HG03045 (cell line): ENCODE measurements around the gene TRAP1.

Experiments used
- ATAC-seq: cut with Tn5 transposase; IDR thresholded peaks from one replicate; pipeline ENCODE4 v1.9.1; 2021; ENCODE audit warnings: mild to moderate bottlenecking, moderate library complexity; ENCODE audit not compliant: unreplicated experiment

The TRAP1 gene

DNA sequence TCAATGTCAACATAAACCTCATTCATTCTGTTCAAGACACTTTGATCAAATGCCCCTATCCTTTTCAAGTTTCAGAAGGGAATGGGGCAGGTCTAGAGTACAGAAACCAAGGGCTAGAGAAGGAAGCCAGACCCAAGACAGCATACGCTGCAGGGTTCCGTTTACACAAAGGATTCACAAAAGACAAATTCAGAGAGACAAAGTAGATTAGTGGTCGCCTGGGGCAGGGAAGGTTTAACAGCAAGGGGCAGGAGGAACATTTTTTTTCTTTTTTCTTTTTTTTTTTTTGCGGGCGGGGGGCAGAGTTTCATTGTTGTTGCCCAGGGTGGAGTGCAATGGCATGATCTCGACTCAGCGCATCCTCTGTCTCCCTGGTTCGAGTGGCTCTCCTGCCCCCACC lies 19.9 kb upstream of the TRAP1 start:
- no peak for ATAC-seq

GRCh38 chr16:3736116-3736515 lies 18.8 kb upstream of the TRAP1 start:
- ATAC-seq = no peak

- no peak for ATAC-seq
These were observed 18.2 kb upstream of the TRAP1 start for GRCh38 chr16:3735541-3735940.

- no peak for ATAC-seq
These were observed 17.5 kb upstream of the TRAP1 start for GRCh38 chr16:3734758-3735221.

DNA sequence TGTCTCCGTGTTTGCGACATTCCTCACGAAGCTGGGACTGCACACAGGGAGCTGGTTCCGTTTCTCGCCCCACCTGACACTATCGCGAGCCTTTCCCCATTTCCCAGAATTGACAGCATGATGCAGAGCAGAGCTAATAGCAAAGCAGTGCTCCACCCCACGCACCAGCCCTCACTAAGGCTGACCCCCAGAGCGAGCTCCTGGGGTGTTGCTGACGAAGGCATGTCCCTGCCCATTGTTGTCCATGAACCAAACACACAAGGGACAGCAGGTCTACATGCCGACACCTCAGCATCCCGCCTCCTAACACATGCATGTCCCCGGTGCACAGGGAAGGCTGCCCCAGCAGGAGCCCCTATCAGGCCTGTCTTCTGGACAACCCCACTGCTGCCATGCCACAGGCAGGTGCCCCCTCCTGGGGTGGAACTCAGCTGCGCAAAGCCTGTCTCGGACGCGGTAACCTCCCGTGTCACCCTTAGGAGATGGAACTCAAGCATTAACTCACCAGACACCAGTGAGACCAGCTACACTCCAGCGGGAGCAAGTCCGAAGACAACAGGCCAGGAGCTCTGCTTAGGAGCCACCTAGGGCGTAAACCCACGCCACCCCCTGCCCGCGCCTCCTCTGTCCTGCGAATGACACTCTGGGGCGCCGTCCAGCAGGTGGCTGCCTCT lies 16.9 kb upstream of the TRAP1 start:
- no peak for ATAC-seq

- no peak for ATAC-seq
These were observed 14.8 kb upstream of the TRAP1 start for GRCh38 chr16:3732171-3732570.

GRCh38 chr16:3731126-3731935 lies 14.0 kb upstream of the TRAP1 start:
- ATAC-seq = no peak

- ATAC-seq = no peak
These were observed 13.1 kb upstream of the TRAP1 start for GRCh38 chr16:3730161-3731125.

DNA sequence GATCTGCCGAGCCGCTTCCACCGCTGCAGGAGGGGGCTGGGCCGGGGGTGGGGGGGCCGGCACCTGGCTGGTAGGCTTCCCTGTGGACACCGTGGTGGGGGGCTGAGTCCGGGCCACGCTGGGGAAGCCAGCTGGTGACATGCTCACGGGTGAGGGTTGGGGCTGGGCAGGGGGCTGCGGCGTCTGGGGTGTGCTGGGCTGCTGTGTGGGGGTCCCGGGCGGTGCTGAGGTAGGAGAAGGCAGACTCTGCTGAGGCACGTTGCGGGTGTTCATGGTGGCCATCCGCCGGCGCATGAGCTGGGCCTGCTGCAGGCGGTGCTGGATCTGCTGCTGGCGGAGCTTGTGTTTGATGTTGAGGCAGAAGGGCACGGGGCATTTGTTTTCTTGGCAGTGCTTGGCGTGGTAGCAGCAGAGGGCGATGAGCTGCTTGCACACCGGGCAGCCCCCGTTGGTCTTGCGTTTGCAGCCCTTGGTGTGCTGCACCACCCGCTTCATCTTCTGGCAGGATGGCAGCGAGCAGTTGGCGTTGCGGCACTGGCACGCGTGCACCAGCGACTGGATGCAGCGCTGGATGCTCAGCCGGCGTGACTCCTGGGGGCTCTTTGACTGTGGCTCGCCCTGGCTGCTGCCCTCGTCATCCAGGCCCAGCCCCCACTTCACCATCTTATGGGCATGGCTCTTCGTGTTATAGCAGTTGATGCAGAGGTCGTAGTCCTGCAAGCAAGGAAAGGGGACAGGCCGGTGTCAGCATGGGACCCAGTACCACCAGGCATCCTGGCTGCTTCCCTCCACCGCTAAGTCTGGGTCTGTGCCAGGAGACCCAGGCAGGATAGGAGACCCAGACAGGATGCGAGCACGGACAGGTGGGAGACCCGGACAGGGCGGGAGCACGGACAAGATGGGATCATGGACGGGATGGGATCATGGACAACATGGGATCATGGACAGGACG lies 12.1 kb upstream of the TRAP1 start:
- no peak for ATAC-seq

DNA sequence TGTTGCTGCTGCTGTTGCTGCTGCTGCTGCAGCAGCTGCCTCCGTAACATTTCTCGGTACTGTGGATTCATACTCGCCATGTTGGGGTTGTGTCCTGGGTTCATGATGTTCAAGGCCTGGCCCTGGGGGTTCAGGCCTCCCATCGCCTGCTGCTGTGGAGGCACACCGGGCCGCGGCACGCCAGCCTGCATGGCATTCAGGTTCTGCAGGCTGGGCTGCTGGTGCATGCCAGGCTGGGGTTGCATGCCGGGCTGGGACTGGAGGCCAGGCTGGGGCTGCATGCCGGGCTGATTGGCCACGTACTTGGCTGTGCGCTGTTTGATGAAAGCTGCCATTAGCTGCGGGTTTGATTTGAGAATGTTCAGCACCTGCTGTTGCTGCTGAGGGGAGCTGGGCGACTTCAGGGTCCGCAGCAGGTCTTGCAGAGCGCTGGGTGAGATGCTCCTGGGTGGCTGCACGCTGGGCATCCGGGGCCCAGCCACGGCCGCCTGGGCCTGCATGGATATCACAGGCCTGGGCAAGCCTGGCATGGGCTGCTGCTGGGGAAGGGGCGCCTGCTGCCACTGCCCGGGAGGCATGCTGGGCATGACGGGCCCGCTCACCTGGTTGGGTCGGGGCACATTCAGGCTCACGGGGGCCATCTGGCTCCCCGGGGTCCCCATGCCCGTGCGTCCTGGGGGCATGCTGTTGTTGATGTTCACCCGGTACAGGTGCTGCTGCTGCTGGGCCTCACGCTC lies 11.3 kb upstream of the TRAP1 start:
- ATAC-seq = no peak

- ATAC-seq = no peak
These were observed 10.6 kb upstream of the TRAP1 start for GRCh38 chr16:3727806-3728381.

DNA sequence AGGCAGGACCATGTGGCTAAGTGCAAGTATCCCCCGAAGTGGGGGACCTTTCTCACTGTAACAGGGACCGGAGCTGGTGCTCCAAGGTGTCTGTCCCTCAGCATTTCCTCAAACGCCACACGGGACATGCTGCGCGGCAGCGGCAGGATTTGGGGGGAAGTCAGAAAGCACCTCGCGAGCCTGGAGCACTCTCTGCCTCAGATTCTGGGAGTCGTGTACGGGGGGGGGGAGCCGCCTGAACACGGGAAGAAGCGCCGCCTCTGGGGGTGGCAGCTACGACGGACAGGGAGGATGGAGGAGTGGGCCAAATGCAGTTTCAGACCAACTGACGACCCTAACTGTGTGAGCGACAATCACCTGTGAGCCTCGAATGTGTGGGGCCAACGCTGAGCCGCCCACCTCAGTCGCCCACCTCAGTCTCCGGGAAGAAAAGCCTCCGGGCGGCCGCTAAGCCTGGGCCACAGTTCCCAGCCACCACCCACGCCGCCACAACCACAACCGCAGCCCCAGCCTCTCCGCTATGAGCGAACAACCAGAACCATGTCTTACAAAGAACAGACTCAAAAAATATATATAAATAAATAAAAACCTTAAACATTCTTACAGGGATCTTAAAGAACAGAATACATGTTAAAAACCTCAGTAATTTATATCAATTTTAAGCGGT lies 8.8 kb upstream of the TRAP1 start:
- ATAC-seq = no peak

GRCh38 chr16:3725276-3725675 lies 8.0 kb upstream of the TRAP1 start:
- no peak for ATAC-seq

- ATAC-seq = no peak
These were observed 5.2 kb upstream of the TRAP1 start for GRCh38 chr16:3722508-3722907.

- ATAC-seq = no peak
These were observed 3.1 kb upstream of the TRAP1 start for GRCh38 chr16:3720418-3720817.

- ATAC-seq = no peak
These were observed 1.3 kb upstream of the TRAP1 start for GRCh38 chr16:3718628-3719027.

DNA sequence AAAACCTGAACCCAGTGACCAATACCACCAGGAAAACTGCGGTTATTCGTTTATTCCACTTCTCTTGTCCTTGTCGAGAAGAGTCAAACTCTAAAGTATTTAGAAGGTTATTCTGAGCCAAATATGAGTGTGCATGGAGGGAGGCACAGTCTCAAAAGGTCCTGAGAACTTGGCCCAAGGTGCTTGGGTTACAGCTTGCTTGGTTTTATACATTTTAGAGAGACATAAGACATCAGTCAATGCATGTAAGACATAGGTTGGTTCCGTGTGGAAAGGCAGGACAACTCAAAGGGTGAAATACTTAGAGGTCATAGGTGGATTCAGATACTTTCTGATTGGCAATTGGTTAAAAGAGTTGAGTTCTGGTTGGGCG lies 681 bp upstream of the TRAP1 start:
- no peak for ATAC-seq

- ATAC-seq = peak; percentile 12
These were observed 491 bp downstream of the TRAP1 start for GRCh38 chr16:3716831-3717234.

DNA sequence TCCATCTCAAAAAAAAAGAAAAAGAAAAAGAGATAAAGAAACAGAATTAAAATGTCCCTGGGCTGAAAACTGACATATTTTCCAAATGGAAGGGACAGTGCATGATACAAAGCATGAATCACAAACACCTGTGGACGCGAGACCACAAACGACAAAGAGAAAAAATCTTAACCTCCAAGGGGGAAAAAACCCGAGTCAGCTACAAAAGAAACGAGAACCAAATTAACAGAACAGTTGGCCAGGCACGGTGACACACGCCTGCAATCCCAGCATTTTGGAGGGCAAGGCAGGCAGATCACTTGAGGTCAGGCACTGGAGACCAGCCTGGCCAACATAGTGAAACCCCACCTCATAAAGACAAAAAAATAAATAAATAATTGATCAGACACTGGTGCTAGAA lies 1.9 kb downstream of the TRAP1 start:
- no peak for ATAC-seq
